HG03045 (cell line): ENCODE data around the gene TIAM2.
"Not testable (repeated sequence)": the region's sequence is repeated elsewhere in the genome, so short reads cannot be mapped to it uniquely, and the experiment has no call there.

ENCODE experiments used
- ATAC-seq: cut with Tn5 transposase; IDR thresholded peaks from one replicate; pipeline ENCODE4 v1.9.1; 2021; ENCODE audit warnings: mild to moderate bottlenecking, moderate library complexity; ENCODE audit not compliant: unreplicated experiment

The TIAM2 gene

DNA sequence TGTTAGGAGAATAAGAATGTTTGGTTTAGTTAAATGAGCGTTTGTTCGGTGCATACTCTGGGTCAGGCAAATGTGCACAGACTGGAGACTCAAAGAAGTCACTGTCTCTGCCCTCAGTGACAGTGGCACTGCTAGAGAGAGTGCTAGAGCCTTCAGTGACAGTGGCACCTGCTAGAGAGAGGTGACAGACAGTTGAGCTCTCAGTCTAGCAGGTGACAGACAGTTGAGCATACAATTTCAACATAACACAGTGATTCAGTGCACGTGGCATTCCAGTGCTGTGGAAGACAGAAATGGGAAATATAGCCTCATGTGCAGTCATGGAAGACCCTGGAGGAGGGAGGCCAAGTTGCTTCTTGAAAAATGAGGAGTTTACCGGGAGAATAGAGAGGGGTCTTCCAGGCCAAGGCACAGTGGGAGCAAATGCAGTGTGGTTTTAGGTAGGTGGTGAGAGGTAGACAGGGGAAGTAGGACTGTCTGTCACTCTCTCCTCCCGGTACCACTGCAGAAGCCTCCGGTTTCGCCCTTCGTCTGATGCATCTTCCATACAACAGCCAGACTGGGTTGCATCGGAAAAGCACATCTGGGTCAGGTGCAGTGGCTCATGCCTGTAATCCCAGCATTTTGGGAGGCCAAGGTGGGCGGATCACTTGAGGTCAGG, 160.8 kb downstream of the TIAM2 start:
- no peak for ATAC-seq

DNA sequence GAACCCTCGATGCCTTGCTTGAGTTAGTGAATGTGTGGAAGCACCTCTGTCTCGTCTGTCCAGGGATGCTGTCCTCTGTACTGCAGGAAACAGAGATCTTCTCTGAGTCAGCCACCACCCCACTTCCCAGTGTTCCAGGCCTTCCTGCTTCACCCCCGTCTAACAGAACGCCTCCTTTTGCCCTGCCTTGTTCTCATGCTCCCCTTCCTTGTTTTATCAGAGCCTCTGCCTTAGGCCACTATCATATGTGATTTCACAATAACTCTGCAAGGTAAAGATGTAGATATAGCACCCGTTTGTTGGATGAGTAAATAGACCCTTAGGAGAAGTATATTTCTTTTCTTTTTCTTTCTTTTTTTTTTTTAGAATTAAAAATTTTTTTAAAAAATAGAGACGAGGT, 162.0 kb downstream of the TIAM2 start:
- ATAC-seq = no peak

DNA sequence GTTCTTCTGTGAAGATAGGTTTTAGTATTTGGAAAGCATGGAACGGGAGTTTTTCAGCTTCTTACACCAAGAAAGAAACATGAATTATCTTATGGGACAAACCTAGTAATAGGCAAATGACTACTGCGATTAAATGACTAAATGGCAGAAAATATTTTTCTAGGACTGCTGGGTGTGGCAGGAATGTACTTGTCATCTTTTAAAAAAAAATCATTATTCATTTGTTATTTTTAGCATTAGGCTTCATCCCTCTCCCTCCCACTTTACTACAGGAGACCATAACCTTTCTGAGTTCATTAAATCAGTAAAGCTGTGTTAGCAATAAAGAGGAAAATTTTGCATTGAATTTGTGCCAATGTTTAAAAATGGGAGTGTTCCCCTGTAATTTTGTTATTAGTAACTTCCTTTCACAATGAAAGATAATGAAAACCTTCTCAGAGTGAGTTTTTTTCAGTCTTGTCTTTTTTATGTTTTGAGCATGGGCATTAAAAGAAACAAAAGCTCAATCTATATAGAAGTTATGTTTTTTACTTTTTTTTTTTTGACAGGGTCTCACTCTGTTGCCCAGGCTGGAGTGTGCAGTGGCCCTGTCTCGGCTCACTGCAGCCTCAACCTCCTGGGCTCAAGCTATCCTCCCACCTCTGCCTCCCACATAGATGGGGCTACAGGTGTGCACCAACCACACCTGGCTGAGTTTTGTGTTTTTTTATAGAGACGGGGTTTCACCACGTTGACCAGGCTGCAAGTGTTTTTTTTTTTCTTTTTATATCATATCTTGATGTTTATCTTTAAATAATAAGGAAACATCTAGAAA, 163.1 kb downstream of the TIAM2 start:
- no peak for ATAC-seq

GRCh38 chr6:155162682-155163081, 167.6 kb downstream of the TIAM2 start:
- ATAC-seq = no peak

DNA sequence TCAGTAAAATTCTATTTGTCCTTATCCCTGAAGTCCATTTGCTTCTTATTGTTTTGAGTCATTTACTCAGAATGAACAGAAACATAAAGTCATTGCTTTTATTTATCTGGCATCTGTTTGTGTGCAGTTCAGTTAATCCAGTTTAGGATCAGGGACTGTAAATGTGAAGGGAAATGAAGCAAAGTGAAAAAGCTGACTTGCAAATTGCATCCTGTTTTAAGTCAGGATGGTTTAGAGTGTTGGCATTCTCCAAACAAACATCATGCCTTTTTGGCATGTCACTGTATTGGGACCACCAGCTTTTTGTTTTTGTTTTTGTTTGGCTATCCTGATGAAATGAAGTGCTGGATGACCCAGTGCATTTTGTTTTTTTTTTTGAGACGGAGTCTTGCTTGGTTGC, 168.5 kb downstream of the TIAM2 start:
- no peak for ATAC-seq

DNA sequence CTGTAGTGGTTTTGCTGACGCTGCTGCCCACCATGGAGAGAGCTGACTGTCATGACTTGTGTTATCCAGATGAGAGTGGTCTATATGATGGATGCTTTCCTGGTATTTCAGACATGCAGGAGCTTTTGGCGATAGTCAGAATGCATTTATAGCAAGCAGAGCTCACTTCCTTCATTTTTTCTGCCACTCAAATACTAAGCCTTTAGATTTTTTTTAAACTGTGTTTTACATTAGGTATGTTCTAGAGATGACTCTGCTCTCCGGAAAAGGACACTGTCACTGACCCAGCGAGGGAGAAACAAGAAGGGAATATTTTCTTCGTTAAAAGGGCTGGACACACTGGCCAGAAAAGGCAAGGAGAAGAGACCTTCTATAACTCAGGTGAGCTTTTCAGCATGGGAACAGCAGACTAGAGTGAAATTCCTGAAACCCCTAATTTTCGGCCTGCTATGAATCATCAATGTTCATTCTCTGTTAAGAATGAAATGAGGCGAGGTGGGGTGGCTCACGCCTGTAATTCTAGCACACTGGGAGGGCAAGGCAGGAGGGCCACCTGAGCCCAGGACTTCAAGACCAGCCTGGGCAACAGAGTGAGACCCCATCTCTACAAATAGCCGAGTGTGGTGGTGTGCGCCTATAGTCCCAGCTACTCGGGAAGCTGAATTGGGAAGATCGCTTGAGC, 170.1 kb downstream of the TIAM2 start:
- ATAC-seq = no peak

GRCh38 chr6:155170519-155170918, 175.4 kb downstream of the TIAM2 start:
- no peak for ATAC-seq

DNA sequence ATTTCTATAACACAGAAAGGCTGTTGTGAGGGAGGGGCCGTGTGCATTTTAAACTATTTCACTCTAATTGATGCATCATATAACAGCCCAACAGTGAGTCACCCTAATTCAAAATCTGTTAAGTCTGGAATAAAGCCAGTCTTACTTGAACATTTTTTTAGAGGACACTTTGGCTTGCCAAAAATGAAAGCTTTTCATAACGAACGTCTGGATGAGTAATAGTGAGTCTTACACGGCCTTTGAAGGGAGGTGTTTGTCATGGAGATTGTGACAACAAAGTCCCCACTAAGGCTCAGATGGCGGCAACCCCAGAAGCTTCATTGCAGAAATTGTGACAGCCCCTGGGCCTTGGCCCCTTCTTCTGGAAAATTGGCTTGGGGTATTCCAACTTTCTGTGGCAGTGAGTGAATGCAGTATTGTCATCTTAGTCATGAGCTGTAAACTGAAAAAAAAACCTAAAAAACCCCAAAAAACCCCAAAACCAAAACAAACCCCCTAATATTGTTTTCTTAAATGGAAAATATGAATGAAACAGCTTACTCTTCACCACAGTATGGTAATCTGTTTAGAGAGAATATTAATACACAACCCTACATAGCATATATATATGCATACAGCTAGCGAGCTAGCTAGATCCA, 176.1 kb downstream of the TIAM2 start:
- peak; percentile 87 for ATAC-seq

DNA sequence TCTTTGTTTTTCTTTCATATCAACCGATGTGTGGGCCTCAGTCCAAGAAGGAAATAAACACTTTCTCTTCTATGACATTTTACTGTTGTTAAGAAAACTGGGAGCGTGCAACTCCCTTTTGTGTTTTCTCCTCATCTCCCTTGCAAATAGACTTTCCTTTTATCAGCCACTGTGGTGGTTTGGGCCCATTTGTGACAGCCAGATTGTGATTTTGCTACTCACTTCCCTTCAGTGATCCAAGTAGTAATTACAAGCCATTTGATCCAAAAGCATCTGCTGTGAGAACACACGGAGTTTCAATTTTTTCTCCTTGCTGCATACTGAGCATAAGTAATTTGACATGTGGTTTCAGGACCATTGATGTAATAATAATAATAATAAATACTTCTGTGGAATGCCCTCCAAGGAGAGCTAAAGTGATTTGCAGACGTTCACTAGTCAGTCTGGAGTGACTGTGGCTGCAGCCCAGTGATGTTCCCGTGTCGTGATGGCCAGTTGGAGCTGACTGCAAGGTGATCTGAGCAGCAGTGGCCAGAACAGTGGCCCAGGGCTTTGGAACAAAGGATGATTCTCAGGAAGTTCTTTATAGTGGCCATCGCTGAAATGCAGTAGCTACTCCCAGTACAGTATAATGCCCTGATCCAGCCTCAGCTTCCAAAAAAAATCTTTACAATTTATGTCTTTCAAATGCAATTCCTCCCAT, 176.8 kb downstream of the TIAM2 start:
- ATAC-seq = no peak

DNA sequence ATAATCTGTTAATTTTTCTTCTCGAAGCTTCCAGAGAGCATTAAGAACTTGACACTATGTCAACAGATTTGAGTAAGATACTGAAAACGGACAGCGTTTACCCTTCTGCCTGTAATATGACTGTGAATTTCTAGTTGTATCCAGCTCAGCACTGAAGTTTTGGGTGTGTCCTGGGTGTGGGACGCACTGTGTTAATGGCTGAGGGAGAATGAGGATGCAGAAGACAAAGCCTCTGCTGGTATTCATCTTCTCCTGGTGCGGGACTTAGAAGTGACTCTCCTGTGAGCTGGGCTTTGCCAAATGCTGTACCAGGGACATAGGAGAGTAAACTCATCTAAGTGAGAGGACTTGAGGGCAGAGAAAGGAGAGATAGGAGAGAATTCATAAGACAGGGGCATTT, 178.4 kb downstream of the TIAM2 start:
- no peak for ATAC-seq

GRCh38 chr6:155174576-155175211, 179.6 kb downstream of the TIAM2 start:
- ATAC-seq = peak; percentile 55

DNA sequence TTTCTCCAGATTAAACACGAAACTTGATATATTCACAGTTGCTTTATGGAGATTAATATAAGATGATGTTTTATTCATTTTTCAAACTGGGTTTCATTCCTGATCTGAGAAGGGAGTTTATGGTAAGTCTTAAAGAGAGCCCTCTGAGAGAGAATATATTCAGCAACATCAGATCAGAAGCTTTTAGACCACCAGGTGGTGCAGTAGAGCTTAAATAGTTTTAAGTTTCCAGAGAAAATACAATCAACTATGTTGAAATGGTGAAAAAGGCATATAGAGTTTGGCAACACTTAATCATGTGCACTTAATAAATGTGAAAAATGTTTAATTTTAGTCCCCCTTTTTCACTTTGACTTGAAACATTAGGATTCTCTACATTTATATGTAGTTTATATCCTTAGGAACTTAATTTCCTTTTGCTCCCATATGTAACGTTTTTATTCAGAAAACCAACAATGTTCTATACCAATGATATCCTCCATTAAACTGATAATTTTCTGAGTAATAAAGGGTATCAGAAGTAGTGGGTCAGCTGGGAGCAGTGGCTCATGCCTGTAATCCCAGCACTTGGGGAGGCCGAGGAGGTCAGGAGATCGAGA, 182.3 kb downstream of the TIAM2 start:
- ATAC-seq = no peak

- peak; percentile 63 for ATAC-seq
Measured at GRCh38 chr6:155181498-155181897, 186.4 kb downstream of the TIAM2 start.

DNA sequence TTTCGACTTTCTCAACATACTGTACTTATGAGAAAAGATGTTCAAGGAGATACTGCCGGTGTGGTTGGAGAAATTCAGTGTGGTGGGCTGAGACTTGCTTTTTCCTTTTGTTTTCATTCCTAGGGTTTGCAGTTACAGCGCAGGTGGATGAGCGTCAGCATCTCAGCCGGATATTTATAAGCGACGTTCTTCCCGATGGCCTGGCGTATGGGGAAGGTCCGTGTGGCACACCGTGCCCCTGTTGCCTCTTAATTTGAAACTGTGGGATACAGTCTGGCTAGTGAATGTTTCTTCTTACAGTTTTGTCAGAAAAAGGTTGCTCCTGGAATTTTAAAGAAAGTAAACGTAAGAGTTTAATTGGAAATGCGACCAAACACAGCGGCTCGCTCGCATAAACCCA, 187.0 kb downstream of the TIAM2 start:
- no peak for ATAC-seq

DNA sequence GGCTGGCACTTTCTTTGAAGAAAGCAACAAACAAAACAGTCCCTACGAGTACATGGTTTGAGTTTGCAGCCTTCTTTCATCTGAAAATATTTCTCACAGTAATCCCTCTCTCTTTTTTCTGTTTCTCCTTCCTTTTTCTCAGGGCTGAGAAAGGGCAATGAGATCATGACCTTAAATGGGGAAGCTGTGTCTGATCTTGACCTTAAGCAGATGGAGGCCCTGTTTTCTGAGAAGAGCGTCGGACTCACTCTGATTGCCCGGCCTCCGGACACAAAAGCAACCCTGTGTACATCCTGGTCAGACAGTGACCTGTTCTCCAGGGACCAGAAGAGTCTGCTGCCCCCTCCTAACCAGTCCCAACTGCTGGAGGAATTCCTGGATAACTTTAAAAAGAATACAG, 188.0 kb downstream of the TIAM2 start:
- ATAC-seq = peak; percentile 41

DNA sequence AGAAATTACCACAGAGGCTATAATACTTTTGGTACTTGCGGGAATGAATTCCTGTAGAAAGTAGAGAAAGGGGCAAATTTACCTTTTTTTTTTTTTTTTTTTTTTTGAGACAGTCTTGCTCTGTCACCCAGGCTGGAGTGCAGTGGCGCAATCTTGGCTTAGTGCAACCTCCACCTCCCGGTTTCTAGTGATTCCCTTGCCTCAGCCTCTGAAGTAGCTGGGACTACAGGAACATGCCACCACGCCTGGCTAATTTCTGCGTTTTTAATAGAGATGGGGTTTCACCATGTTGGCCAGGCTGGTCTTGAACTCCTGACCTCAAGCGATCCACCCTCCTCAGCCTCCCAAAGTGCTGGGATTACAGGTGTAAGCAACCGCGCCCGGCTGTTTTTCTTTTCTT, 189.9 kb downstream of the TIAM2 start:
- not testable (repeated sequence) for ATAC-seq

DNA sequence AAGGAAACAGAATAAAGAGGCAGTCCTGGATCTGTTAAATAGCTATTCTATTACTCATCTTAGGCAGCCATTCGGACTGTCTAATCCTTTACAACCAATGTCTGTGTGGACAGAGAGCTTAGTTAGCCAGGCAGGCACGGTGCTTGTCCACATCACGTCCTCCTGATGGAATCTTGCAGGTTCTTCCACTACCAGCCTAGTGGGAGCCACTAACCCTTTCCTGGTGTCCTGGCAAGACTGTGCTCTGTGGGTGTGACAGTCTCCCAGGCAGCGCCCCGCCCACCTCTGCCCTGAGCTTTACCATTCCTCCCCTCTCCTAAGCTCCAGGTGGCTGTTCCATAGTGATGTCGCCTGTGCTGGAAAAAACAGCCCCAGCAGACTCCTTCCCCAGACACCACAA, 190.4 kb downstream of the TIAM2 start:
- no peak for ATAC-seq

DNA sequence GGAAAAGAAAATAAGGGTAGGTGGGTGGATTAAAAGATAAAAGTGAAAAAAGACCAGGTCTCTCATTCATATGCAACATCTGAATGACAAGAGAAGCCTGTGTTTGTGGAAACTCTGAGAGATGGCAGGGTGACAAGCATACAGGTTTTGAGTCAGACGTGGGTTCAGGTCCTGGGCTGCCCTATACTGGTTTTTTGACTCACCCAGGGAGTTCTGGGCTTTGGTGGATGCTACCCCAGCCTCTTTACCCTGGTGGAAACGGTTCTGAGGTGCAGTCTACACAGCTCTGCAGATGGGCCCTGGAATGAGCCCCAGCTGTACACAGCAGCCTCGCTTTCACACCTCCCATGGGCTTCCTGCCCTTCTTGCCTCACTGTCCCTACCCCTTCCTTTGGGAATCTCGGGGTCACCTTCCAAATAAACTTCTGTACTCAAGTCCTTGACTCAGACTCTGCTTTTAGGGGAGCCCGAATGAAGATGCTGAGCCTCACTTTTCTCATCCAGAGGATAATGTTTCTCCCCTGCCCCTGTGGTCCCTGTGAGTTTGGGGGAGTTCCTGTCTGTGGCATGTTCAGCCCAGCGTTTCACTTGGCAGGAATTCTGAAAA, 191.0 kb downstream of the TIAM2 start:
- ATAC-seq = peak; percentile 29

- no peak for ATAC-seq
Measured at GRCh38 chr6:155187106-155187505, 192.0 kb downstream of the TIAM2 start.
